GM21515 (cell line): ENCODE measurements around the gene XXYLT1.

Experiments used
- ATAC-seq: cut with Tn5 transposase; IDR thresholded peaks from one replicate; pipeline ENCODE4 v1.9.1; 2021; ENCODE audit not compliant: unreplicated experiment

Gene XXYLT1

DNA sequence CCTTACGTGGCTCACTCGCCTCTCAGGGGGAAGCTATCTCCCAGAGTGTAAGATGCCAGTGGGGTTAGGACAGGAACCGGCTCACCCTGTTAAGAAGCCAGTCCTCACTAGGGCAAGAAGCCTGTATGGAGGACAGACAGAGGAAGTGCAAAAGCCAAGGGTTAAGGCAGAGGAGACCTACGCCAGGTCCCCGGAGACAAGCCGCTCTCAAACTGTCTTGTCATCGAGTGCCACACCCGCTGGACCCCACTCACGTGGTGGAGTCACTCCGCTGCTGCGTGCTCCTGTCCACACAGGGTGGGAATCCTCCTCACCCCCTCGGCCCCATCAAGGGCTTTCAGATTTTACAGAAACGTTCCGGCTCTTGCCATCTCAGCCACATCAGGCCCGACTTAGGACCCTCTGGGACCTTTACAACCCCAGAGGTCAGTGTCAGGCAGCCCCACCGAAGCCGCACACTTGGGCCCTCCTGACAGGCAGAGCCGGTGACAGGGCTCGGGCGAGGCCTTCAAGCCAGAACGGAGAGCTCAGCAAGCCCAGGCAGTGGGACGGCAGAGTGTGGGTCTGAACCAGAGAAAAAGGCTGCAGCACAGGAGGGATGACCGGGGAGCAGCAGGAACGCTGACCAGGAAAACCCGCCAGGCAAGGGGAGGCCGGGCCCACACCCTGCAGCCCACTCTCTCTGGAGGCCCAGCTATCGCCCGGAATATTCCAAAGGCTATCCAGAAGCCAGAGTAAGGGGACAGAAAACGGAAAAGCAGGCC is 61.7 kb downstream of the XXYLT1 start:
- ATAC-seq, result no peak

DNA sequence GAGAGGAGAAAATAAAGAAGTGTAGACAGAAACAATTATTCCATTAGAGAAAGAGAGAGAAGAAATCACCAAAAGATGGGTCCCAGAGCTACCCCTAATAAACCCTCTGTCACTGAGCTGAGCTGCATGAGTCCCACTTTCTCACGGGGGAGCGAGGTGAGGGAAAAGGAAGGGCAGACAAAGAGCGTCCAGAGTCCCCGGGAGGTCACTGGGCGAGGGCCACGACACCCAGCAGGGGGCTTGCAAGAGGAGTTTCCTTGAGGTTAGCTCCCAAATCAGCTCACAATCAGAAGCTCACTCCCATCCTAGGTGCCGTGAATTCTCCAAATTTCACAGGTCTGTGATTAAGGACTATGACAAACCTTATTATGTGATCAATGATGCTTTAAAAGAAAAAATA is 62.3 kb downstream of the XXYLT1 start:
- ATAC-seq, result no peak

GRCh38 chr3:195208183-195208582 is 62.8 kb downstream of the XXYLT1 start:
- peak; percentile 80 for ATAC-seq

DNA sequence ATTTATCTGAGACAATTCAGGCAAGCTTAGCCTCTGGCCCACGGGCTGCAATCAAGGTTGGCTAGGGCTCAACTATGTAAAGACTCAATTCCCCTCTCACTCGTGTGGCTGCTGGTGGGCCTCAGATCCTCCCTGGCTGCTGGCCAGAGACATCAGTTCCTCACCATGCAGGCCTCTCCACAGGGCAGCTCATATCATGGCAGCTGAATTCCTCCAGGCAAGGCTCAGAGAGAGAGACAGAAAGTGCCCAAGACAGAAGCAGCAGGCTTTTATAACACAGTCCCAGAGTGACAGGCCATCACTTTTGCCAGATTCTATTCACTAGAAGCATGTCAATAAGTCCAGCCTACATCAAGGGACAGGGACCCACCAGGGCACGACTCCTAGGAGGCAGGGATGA is 63.2 kb downstream of the XXYLT1 start:
- ATAC-seq, result peak; percentile 33

GRCh38 chr3:195207056-195207455 is 63.9 kb downstream of the XXYLT1 start:
- no peak for ATAC-seq

DNA sequence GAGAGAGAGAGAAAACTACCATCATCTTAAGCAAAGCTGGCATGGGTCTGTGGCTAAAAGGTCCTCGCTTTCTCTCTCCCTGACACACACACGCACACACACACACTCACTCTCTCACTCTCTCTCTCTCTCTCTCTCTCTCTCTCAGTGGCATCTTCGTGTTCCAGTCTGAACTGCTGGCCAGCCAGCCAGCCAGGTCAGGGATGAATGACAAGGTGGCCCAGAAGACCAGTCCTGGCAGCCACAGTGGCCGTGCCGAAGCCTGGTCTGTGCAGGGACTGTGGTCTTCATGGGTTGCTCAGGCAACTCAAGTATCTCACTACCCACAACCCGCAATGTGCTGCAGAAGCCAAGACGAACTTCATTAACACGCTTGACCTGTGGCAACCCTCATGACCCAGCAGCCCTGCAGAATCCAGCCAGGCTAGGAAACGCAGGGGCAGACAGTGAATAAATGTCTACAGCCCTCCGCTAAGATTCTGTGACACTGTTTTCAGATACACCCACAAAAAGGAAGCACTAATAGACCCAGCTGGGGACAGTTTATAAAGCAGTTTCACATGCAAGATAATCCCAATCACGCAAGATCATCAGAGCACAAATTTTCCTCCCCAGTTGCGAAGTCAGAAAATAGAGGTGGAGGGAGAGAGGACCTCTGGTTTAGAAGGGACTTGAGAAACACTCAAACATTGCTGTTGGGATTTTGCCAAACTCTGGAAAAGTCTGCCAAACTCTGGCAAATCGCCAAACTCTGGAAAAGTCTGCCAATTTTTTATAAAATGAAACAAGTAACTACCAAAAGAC is 66.4 kb downstream of the XXYLT1 start:
- ATAC-seq, result no peak

- ATAC-seq, result no peak
These were observed 67.4 kb downstream of the XXYLT1 start for GRCh38 chr3:195203606-195204005.

- no peak for ATAC-seq
These were observed 69.7 kb downstream of the XXYLT1 start for GRCh38 chr3:195201295-195201694.

DNA sequence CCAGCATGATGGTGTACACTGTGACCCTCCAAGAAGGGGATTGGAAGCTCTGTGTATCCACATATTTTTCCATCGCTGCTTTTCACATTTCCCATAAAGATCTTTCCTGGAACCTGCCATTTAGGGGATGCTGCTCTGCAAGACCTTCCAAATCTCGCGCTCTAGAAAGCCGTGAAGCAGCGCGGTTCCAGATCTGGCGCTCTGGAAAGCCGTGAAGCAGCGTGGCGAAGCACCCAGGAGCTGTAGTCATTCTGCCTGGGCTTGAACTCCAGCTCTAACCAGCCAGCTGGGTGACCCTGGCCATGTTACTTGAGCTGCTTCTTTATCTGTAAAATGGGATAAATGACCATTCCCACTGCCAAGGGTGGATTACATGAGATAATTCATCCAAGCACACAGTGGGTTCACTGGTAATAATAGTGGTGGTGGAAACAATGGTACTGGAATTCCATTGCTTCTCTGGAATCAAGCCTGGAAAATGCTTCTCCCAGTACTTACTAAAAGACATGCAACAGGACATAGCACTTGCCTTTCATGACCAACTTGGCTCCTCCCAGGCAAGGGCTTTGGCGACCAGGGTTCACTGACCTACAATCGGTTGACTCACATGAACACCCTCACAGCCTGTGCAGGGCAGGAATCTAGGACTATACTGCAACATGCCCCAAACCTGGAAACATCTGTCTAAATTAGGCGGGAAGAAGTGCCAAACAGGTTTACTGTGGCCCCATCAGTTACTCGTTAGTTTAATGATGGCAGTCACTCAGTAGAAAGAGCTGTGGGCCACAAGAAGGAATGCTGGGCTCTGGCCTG is 70.7 kb downstream of the XXYLT1 start:
- ATAC-seq, result no peak

DNA sequence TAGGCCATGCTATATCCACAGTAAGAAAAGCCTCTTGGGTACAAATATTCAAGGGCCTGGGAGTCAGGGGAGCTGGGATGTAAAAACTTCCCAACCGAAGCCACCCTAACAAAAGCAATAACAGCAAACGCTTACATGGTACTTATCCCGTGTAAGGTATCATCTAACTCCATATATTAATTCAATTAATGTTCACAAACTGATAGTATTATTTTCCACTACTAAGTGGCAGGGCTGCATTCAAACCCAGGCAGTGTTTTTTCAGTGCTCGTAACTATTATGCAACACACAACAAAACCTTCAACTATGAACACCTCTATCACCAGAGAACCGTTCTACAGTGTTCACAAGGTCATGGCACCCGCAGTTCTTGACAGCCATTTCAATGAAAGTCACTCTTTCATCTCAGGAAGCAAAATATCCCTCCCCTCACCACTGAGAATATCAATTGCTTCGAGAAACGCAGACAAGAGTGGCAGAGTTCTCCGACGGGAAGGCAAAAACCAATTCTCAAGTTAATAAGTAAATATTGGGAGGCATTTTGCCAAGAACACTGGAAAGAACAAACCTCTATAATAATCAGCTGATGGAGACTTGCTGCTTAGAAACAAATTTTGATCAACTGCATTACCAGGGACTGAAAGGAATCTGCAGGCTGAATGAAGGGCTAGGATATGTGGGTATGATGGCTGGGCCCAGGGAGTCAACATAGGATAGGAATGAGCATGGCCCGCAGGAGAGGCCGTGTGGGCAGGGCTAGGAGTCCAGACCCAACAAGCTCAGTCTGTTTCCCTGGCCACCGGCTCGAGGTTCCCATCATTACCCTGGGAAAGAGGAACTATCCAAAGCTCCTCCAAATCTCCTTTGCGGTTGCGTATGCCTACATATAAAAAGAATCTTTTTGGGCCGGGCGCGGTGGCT is 72.3 kb downstream of the XXYLT1 start:
- no peak for ATAC-seq

DNA sequence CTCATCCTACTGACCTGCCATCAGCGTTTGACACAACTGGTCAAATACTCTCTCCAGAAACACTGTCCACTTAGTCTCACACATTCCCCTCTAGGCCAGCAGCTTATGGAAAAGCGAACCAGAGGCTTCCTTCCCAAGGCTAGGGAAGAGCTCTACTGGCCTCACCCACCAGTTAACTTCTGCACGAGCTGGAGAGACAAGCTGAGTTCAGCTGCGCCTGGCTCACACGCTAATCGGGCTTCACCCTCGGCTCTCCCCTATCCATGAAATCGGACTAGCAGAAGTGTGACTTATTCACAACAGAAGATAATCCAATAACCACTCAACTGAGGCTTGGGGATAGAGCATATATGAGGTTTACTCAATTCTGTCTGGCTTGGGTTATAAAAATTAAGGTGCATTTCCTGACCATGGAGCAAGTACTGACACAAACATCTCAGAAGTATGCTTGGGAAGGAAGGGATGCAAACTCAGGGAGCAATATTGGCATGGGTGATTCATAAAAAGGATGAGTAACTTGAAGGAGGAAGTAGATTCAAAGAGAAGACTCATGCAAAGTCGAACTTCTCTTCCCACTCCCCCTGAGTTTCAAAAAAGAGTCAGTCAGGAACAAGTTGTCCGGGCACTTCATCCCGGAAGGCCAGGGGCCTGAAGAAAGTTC is 73.1 kb downstream of the XXYLT1 start:
- ATAC-seq, result no peak

GRCh38 chr3:195196266-195196665 is 74.7 kb downstream of the XXYLT1 start:
- ATAC-seq, result no peak

- no peak for ATAC-seq
These were observed 75.4 kb downstream of the XXYLT1 start for GRCh38 chr3:195195321-195196209.

GRCh38 chr3:195194559-195195206 is 76.3 kb downstream of the XXYLT1 start:
- no peak for ATAC-seq

GRCh38 chr3:195191580-195191979 is 79.4 kb downstream of the XXYLT1 start:
- ATAC-seq, result no peak

- ATAC-seq, result no peak
These were observed 81.1 kb downstream of the XXYLT1 start for GRCh38 chr3:195189821-195190220.

DNA sequence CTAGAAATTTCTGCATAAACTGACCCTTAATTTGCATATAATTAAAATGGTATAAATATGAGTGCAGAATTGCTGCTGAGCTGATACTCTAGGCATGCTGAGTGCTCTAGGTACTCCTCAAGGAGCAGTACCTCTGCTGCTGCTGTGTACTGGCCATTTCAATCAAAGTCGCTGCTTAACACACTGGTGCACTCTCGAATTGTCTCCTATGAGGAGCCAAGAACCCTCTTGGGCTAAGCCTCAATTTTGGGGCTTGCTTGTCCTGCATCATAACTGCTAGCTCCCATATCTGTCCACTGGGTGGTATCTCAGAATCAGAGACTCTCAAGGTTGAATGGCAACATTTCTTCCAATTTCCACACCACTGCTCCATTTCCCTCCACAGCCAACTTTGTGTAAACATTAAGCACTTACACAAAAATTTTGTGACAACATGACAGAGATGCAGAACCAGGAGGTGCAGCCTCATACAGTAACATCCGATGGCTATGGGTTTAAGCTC is 82.5 kb downstream of the XXYLT1 start:
- ATAC-seq, result no peak
